IPS-18c (cell line): Measurements from ENCODE around the gene RFC5.
"Not testable (repeated sequence)": the region's sequence is repeated elsewhere in the genome, so short reads cannot be mapped to it uniquely, and the experiment has no call there.

Source experiments
- H3K4me3 ChIP-seq: 2 replicates; pipeline ENCODE4 v1.7.0; 2013; ENCODE audit warnings: low read depth, mild to moderate bottlenecking, low read length, moderate library complexity; ENCODE audit not compliant: insufficient read depth
- H3K9me3 ChIP-seq: one replicate; pipeline ENCODE4 v1.6.1; 2013; ENCODE audit warnings: mild to moderate bottlenecking, low read length, moderate library complexity; ENCODE audit not compliant: control insufficient read depth, insufficient read depth

Gene RFC5, protein sequence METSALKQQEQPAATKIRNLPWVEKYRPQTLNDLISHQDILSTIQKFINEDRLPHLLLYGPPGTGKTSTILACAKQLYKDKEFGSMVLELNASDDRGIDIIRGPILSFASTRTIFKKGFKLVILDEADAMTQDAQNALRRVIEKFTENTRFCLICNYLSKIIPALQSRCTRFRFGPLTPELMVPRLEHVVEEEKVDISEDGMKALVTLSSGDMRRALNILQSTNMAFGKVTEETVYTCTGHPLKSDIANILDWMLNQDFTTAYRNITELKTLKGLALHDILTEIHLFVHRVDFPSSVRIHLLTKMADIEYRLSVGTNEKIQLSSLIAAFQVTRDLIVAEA

DNA sequence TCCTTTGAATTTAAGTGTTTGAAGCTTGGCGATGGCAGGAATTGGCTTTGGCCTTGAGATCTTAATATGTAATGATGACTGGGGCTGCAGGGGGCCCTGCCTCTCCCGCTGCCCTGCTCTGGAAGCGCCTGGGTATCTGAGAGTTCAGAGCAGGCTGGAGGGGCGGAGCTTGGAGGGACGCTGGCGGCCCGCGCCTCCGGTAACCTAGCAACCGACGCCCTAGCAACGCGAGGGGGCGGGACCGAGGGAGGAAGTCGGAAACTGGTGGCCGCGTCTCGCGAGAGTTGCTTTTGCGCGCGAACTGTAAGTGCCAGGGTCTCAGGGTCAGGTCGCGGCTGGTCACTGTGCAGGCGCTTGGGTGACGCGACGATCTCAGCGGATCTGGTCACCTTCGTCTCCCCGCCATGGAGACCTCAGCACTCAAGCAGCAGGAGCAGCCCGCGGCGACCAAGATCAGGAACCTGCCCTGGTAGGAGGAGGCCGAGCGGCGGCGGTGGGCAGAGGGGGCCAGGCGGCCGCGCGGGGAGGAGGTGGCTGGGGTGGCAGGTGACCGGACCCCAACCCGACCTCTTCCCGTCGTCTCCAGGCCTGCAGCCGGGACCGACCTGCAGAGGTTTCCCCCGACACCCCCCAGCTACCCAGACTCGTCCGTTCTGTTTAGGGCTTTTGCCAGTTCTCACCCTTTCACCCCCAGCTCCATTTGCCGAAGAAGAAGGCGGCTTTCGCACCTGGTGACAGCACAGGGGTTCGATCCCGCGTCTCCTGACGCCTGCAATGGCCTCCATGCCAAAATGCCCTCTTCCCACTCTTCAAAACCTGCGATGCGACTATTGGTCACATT, at the start of gene RFC5:
Gene RFC5, plus strand, starts transcription at position 280 of the 841 bp plus-strand sequence. Its CDS starts 125 bp downstream, at position 405.
- Histone ChIP-seq H3K9me3 (no peaks in the 10 kb centered on the region), H3K4me3 (peak within 1 kb of the TSS; percentile 95)

DNA sequence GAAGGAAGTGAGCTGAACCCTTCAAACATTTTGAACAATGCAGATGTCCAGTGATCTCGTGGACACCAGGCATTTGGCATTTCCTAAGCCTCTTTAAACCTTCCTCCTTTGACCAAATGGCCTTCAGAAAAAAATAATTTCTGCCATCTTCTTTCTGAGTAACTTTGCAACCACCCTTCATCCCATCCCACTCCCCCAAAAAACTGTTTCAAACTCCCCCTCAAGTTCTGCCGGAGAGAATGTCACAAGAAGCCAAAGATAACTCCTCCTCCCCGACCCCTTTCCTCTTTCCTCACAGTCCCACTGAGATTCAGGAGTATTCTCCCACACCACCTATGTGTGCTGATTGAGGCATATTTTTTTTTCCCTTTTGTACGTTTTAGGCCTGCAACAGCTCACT, 49.5 kb upstream of the RFC5 start:
- Histone ChIP-seq H3K9me3 (peaks cover 7% of the 10 kb centered on the region), H3K4me3 (no peak overlapping the region)

DNA sequence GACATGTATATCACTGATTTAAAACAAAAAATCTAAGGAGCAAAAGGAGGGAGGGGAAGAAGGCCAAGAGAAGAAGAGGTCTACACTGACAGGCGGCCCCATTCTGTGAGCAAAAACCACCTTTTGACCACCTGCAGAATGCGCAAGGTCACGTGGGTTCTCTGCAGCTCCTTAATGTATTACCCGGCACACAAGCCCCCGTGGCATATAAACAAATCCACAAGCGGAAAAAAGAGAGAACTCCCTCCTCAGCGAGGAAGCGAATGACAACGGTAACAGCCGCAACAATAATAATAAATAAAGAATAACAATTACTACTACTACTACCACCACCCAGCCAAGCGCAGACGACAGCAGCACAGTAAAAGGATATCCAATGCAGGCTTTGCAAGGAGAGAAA, 49.0 kb upstream of the RFC5 start:
- peaks cover 7% of the 10 kb centered on the region for H3K9me3 ChIP-seq
- peak overlapping the region; percentile 80 for H3K4me3 ChIP-seq

GRCh38 chr12:117968151-117968789, 48.2 kb upstream of the RFC5 start:
- Histone ChIP-seq H3K4me3 (peak overlapping the region; percentile 80), H3K9me3 (peaks cover 7% of the 10 kb centered on the region)

- H3K9me3 ChIP-seq = peaks cover 7% of the 10 kb centered on the region
- H3K4me3 ChIP-seq = peak within 1 kb of the TSS; percentile 80
These were observed 47.5 kb upstream of the RFC5 start, which contains the start of gene KSR2 for GRCh38 chr12:117968826-117969659. KSR2 (minus strand) TSS chr12:117968990; CDS start chr12:117968255, 735 bp downstream.

- Histone ChIP-seq H3K4me3 (no peak overlapping the region), H3K9me3 (peaks cover 7% of the 10 kb centered on the region)
These were observed 46.2 kb upstream of the RFC5 start for GRCh38 chr12:117970334-117970733.

GRCh38 chr12:117972301-117972700, 44.2 kb upstream of the RFC5 start:
- Histone ChIP-seq H3K4me3 (no peak overlapping the region), H3K9me3 (peaks cover 7% of the 10 kb centered on the region)

- H3K4me3 ChIP-seq = no peak overlapping the region
- peaks cover 6% of the 10 kb centered on the region for H3K9me3 ChIP-seq
These were observed 41.5 kb upstream of the RFC5 start for GRCh38 chr12:117975006-117975405.

DNA sequence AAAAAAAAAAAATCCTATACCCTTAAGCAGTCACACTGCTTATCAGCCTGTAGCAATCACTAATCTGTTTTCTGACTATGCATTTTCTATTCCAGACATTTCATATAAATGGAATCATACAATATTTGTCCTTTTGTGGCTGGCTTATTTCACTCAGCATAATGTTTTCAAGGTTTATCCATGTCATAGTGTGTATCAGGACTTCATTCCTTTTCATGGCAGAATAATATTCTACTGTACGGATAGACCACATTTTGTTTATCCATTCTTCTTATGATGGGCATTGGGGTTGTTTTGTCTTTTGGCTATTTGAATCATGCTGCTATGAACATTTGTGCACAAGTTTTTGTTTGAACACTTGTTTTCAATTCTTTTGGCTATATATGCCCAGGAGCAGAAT, 39.1 kb upstream of the RFC5 start:
- no peak overlapping the region for H3K4me3 ChIP-seq
- H3K9me3 ChIP-seq = no peaks in the 10 kb centered on the region

DNA sequence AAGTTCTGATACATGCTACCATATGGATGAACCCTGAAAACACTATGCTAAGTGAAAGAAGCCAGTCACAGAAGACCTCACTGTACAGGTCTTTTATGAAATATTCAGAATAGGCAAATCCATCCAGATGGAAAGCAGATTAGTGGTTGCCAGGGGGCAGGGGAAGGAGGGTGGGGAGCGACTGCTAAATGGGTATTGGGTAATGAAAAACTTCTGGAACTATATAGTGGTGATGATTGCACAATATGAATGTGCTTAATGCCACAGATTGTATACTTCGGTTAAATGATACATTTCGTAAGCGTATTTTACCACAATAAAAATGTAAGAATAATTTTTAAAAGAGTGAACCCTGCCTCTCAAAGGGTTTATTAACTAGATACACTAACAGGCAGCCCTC, 35.9 kb upstream of the RFC5 start:
- H3K9me3 ChIP-seq = no peaks in the 10 kb centered on the region
- H3K4me3 ChIP-seq = no peak overlapping the region

DNA sequence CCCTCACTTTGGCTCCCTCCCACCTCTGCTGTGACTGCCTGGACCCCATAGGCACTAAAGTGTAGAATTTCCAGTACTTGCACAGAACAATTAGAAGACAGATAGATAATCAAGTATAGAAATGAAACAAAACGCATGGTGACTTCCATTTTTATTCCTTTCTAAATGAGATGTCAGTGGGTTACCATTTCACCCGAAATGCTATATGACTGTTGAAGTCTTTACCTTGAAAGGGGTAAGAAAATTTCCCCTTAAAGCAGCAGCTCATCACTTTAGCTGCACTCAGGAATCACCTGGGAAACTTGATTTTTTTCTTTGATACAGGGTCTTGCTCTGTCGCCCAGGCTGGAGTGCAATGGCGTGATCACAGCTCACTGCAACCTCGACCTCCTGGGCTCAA, 35.2 kb upstream of the RFC5 start:
- H3K4me3 ChIP-seq = no peak overlapping the region
- H3K9me3 ChIP-seq = no peaks in the 10 kb centered on the region

DNA sequence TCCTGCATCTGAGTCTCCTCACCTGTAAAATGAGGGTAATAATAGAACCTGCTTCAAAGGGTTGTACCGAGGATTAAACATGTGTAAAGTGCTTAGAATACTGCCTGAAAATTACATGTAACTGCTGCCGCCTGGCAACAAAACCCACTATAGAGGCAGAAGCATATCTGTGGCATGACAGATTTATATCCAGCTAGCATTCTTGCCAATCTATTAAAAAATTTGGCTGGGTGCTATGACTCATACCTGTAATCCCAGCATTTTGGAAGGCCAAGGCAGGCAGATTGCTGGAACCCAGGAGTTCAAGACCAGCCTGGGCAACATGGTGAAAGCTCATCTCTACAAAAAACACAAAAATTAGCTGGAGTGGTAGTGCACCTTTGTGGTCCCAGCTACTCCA, 31.3 kb upstream of the RFC5 start:
- no peaks in the 10 kb centered on the region for H3K9me3 ChIP-seq
- H3K4me3 ChIP-seq = no peak overlapping the region

DNA sequence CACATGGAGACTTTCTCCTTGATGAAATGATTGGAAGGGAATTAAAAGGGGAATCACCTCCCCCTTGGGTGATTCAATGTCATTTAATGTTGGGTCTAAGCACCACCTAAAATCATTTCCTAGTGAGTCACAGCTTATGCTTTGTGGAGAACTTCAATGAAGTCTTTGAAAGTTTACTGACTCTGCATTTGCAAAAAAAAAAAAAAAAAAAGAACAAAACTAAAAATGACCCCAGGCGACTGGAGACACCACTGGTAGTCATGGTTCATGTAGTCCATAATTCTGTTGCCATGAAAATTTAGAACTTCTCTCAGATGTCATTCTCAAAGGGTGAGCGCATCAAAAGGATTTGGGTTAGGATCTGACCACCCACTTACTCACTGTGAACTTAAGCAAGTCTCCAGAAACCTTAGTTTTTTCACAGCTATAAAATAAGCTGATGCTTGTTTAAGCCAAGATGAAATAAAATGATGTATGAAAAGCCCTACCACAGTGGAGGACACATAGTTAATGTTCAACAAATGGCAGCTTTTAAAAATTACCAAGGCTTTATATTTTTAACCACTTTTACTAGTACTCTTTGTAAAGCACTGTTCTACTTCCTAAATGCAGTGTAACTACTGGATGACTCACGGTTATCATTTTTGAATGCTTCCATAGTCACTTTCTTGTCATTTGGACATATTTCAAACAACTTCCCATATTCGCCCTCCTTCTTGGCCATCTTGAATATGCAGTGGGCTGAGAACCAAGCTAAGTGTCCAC, 29.6 kb upstream of the RFC5 start:
- Histone ChIP-seq H3K4me3 (no peak overlapping the region), H3K9me3 (no peaks in the 10 kb centered on the region)

DNA sequence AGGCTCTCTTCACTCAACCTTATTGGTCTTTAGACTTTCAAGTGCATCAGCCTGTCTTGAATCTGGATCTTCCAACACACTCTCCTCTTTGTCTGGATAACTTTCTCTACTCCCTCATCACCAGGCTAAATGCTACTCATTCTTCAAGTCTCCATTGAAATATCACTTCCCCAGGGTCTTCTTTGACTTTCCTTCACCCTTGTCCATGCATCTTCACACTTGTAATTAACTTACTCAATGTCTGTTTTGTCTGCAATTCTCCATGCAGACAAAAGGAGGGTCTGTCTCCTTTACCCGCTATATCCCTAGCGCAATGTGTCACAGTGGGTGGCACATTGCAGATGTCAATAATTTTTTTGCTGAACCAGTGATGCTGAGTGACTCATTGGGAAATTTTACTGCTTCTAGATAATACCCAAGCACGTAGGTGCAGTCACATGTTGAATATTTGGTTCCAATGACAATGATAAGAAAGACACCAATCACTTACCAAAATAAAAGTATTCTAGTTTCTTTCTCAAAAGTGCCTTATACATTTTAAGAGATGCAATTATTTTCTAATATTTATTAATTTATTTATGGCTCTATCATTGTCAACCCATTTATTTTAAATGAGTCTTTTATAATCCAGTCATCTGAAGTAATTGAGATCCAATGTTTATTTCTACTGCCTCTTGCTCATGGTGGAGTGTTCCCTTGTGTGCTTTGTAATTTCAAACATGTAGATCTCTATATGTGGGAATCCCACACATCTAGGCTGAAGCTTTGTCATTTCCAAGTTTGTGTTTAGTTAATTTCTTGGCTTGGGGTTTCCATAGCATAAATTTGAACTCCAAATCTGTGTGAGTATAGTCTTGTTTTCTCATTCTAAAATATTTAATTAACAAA, 21.7 kb upstream of the RFC5 start:
- no peaks in the 10 kb centered on the region for H3K9me3 ChIP-seq
- H3K4me3 ChIP-seq = no peak overlapping the region

DNA sequence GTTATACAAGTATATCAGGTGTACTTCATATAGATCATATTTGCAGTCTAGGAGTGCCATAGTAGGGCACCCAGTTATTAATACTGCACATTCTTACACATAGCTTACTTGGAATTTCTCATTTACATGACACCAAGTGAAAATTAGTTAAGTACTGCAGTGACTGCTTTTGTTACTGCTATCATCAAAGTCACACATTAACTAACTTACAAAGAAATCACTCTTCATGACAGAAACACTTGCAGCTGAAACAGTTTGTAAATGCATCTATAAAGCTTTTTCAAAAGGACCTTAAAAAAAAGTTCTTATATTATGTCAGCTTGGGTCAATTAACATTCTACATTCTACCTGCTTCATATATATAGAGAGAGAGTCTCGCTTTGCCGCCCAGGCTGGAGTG, 17.8 kb upstream of the RFC5 start:
- H3K4me3 ChIP-seq = no peak overlapping the region
- no peaks in the 10 kb centered on the region for H3K9me3 ChIP-seq

GRCh38 chr12:117999806-118000205, 16.7 kb upstream of the RFC5 start:
- not testable (repeated sequence) for H3K9me3 ChIP-seq, H3K4me3 ChIP-seq
